ENCODE data around the gene TMEM236.

TMEM236 gene

GRCh38 chr10:17785276-17785930 lies 33.4 kb downstream of the TMEM236 start:
- peak overlapping the region; percentile 20; the same call in 1 of the 2 replicates for H2AFZ ChIP-seq (ENCODE audit: low read length)
- no peaks in the 10 kb centered on the region for H3K9me3 ChIP-seq (ENCODE audit: insufficient read depth, low read depth, low read length)
- H3K4me1 ChIP-seq (ENCODE audit: insufficient read depth, low read length, poor library complexity, severe bottlenecking), result peaks cover 10% of the 10 kb centered on the region
- no peak for TF ChIP-seq CTCF (conservative IDR thresholded peaks at IDR 0.05; ENCODE audit: low read length)
- no peak for TF ChIP-seq EZH2phosphoT487 (IDR thresholded peaks at IDR 0.05; ENCODE audit: borderline replicate concordance)
- H3K36me3 ChIP-seq (ENCODE audit: insufficient read depth, low read length), result no peaks in the 10 kb centered on the region
- H3K9me2 ChIP-seq (replicated peaks; ENCODE audit: low read depth, low read length), result no peaks in the 10 kb centered on the region
- H3K4me3 ChIP-seq (ENCODE audit: low read length, poor library complexity, severe bottlenecking), result no peak overlapping the region
- H3F3A ChIP-seq (ENCODE audit: low read depth), result no peaks in the 10 kb centered on the region
- no peaks in the 10 kb centered on the region for H3K27me3 ChIP-seq (ENCODE audit: insufficient read depth, low read length, poor library complexity, severe bottlenecking)
- no peak overlapping the region for H3K4me2 ChIP-seq (ENCODE audit: low read depth, low read length, poor library complexity, severe bottlenecking)
- no peaks in the 10 kb centered on the region for H3K79me2 ChIP-seq (ENCODE audit: insufficient read depth, low read length)
- H3K9ac ChIP-seq (ENCODE audit: low read depth, low read length, poor library complexity, severe bottlenecking), result no peak overlapping the region
- no peaks in the 10 kb centered on the region for H4K20me1 ChIP-seq (ENCODE audit: insufficient read depth, low read length, poor library complexity, severe bottlenecking)

- no peaks in the 10 kb centered on the region for H3K36me3 ChIP-seq (ENCODE audit: insufficient read depth, low read length)
- H3K4me3 ChIP-seq (ENCODE audit: low read length, poor library complexity, severe bottlenecking), result no peak overlapping the region
- no peaks in the 10 kb centered on the region for H3F3A ChIP-seq (ENCODE audit: low read depth)
- no peak overlapping the region for H3K4me2 ChIP-seq (ENCODE audit: low read depth, low read length, poor library complexity, severe bottlenecking)
- H3K27me3 ChIP-seq (ENCODE audit: insufficient read depth, low read length, poor library complexity, severe bottlenecking), result no peaks in the 10 kb centered on the region
- no peaks in the 10 kb centered on the region for H4K20me1 ChIP-seq (ENCODE audit: insufficient read depth, low read length, poor library complexity, severe bottlenecking)
- H2AFZ ChIP-seq (ENCODE audit: low read length), result no peak overlapping the region
- H3K4me1 ChIP-seq (ENCODE audit: insufficient read depth, low read length, poor library complexity, severe bottlenecking), result peaks cover 17% of the 10 kb centered on the region
- no peak overlapping the region for H3K9ac ChIP-seq (ENCODE audit: low read depth, low read length, poor library complexity, severe bottlenecking)
- H3K79me2 ChIP-seq (ENCODE audit: insufficient read depth, low read length), result no peaks in the 10 kb centered on the region
- H3K9me2 ChIP-seq (replicated peaks; ENCODE audit: low read depth, low read length), result no peaks in the 10 kb centered on the region
- H3K9me3 ChIP-seq (ENCODE audit: insufficient read depth, low read depth, low read length), result no peaks in the 10 kb centered on the region
- TF ChIP-seq EZH2phosphoT487 (IDR thresholded peaks at IDR 0.05; ENCODE audit: borderline replicate concordance), result no peak
- peak; percentile 36; the same call in 1 of the 2 replicates for TF ChIP-seq CTCF (conservative IDR thresholded peaks at IDR 0.05; ENCODE audit: low read length)
These were observed 35.3 kb downstream of the TMEM236 start for GRCh38 chr10:17787087-17787961.

GRCh38 chr10:17788646-17789045 lies 36.6 kb downstream of the TMEM236 start:
- no peaks in the 10 kb centered on the region for H4K20me1 ChIP-seq (ENCODE audit: insufficient read depth, low read length, poor library complexity, severe bottlenecking)
- H3K27me3 ChIP-seq (ENCODE audit: insufficient read depth, low read length, poor library complexity, severe bottlenecking), result no peaks in the 10 kb centered on the region
- H3K4me3 ChIP-seq (ENCODE audit: low read length, poor library complexity, severe bottlenecking), result no peak overlapping the region
- no peaks in the 10 kb centered on the region for H3K9me3 ChIP-seq (ENCODE audit: insufficient read depth, low read depth, low read length)
- H3K4me2 ChIP-seq (ENCODE audit: low read depth, low read length, poor library complexity, severe bottlenecking), result no peak overlapping the region
- H3K9ac ChIP-seq (ENCODE audit: low read depth, low read length, poor library complexity, severe bottlenecking), result no peak overlapping the region
- no peaks in the 10 kb centered on the region for H3K36me3 ChIP-seq (ENCODE audit: insufficient read depth, low read length)
- no peaks in the 10 kb centered on the region for H3K79me2 ChIP-seq (ENCODE audit: insufficient read depth, low read length)
- H2AFZ ChIP-seq (ENCODE audit: low read length), result no peak overlapping the region
- peaks cover 24% of the 10 kb centered on the region for H3K4me1 ChIP-seq (ENCODE audit: insufficient read depth, low read length, poor library complexity, severe bottlenecking)
- TF ChIP-seq EZH2phosphoT487 (IDR thresholded peaks at IDR 0.05; ENCODE audit: borderline replicate concordance) (no peak), CTCF (conservative IDR thresholded peaks at IDR 0.05; ENCODE audit: low read length) (no peak)
- H3F3A ChIP-seq (ENCODE audit: low read depth), result no peaks in the 10 kb centered on the region
- no peaks in the 10 kb centered on the region for H3K9me2 ChIP-seq (replicated peaks; ENCODE audit: low read depth, low read length)

Data from Loucy (cell line).